Choroid plexus epithelial cell (primary cell): Measurements from ENCODE around the gene ZBTB43.
A peak's percentile ranks its signal among the peaks of the same experiment; 100 is the strongest.

Source experiments
- DNase-seq: peaks from one replicate; pipeline ENCODE4 v3.0.0-alpha.2; 2010; ENCODE audit warnings: low read depth
- H3K4me3 ChIP-seq: 2 replicates; pipeline ENCODE4 v1.5.1; 2011; ENCODE audit warnings: low read depth, mild to moderate bottlenecking, control low read depth, low read length, moderate library complexity
- CTCF ChIP-seq: conservative IDR thresholded peaks from 2 replicates; pipeline ENCODE4 v1.5.1; 2011; ENCODE audit warnings: low read depth, mild to moderate bottlenecking, control low read depth, inconsistent platforms, low read length, moderate library complexity

The ZBTB43 gene

DNA sequence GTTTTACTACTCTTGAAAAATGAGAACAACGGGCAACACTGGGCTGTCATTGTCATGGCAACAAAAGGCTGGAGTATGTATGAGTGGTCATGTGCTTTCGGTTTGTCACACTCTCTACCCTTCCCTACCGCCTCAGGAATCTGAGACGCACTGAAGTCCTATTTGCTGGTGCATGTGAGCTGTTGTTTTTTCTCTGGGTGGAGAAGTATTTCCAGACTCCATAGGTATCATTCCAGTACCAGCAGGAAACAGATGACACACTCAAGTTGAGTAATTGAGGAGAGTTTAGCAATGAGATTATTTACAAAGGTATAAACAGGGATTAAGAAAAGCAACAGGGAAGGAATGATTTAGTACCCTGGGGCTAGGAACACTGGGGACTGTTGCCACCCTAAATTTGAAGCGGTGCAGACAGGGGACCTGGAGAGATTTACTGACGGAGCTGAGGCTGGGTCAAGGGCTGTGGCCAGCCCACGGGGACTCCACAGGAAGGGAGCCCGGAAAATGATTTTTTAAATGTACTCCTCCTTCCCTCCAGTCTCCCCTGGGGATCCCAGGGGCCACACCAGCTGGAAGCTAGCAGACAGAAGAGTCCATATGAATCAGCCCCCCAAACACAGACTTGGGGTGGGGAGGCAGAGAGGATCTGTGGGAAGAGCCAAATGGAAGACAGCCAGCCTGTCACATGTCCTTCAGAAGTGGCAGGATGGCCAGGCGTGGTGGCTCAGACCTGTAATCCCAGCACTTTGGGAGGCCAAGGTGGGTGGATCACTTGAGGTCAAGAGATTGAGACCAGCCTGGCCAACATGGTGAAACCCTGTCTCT is 13.2 kb upstream of the ZBTB43 start:
- peak; percentile 100 for DNase-seq
- TF ChIP-seq CTCF: no peak
- no peak overlapping the region for H3K4me3 ChIP-seq

DNA sequence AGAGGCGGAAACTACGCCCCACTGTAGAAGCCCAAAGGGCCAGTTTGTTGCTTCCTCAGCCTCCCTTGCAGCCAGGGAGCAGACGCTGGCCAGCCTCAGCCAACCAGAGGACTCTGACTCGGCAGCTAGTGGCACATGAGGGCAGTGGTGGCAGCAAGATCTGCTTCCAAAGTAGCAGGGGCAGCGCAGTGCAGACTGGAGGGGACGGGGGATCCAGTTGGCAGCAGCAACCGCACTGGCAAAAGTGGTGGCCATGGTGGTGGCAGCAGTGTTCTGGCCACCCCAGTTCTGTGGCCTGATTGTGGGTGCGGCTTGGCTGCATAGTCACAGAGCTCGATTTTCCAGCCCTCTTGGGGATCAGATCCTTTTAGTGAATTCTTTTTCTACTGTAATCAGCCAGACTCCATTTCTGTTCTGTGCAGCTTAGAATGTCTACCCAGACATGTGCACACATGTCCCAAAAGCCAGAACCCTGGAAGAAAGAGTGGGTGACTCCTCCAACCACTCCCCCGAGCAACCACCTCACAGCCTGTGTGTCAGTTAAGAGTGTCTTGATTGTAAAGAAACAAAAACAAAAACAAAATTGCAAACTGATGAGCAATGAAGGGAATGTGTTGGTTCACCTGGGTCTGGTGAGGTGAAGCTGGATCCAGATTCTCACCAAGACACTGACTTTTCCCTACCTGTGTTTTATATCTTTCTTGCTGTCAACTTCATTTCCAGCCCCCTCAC is 11.0 kb upstream of the ZBTB43 start:
- TF ChIP-seq CTCF: no peak
- DNase-seq: no peak
- H3K4me3 ChIP-seq: no peak overlapping the region

DNA sequence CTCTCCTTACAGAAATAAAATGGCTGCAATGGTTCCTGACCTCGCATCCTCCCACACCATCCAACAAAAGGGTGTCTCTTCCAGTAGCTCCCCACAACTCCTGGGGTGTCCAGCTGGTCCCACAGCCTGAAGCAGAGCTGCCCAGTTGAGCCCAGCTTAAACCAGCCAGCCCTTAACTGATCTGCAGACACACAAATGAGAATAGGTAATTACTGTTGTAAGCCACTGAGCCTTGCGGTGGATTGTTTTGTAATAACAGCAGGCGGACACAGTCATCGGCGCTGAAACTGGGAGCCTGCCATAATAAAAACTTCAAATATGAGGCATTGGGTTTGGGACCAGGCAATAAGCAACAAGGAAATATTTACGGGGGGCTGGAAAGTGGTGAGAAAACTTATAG is 10.4 kb upstream of the ZBTB43 start:
- no peak overlapping the region for H3K4me3 ChIP-seq
- peak; percentile 23 for DNase-seq
- TF ChIP-seq CTCF: no peak

- no peak for TF ChIP-seq CTCF
- no peak for DNase-seq
- H3K4me3 ChIP-seq: no peak overlapping the region
Observed at GRCh38 chr9:126796758-126797157, 8.1 kb upstream of the ZBTB43 start.

DNA sequence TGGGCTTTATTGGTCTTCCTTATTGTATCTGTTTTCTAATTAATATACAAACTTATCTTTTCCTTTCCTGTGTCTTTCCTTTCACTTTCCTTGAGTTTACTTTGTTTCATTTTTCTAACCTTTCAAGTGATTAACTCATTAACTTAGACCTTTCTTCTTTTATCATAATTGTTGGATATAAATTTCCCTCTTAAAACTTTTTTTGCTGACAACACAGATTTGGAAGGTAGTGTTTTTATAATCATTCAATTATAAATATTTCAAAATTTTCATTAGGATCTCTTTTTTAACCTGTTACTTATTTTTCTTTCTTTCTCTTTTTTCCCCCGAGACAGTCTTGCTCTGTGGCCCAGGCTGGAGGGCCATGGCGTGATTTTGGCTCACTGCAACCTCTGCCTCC is 6.9 kb upstream of the ZBTB43 start:
- H3K4me3 ChIP-seq: no peak overlapping the region
- DNase-seq: no peak
- no peak for TF ChIP-seq CTCF

GRCh38 chr9:126799034-126799433 is 5.8 kb upstream of the ZBTB43 start:
- no peak overlapping the region for H3K4me3 ChIP-seq
- no peak for TF ChIP-seq CTCF
- DNase-seq: no peak
